GM12878 (cell line): ENCODE results near the gene ZNRF3. TPM values are rescaled to one million over a fixed set of nuclear protein-coding genes. Genes with fewer than 3 reads are reported as not detected.

ENCODE experiments used
- ATAC-seq: fragments of 200-7000 bp; cut with Tn5 transposase; 3 replicates; pipeline ENCODE4 v1.9.1; 2020; ENCODE audit warnings: mild to moderate bottlenecking, moderate library complexity
- BruUV-seq: library from RNA; stranded (reverse); fragments of 400-500 nt; replicated peaks from 2 replicates; lab custom pipeline; 2021; lab: Mats Ljungman, UMichigan
- CTCF ChIA-PET: fragments of 300-600 bp; sonication (Branson Sonifier 250); formaldehyde crosslinking; extraction: SDS; loops from one replicate; lab custom pipeline; 2021; ENCODE audit warnings: inconsistent platforms; lab: Yijun Ruan, JAX
- POLR2A ChIA-PET: fragments of 350-600 bp; formaldehyde crosslinking; extraction: SDS; loops from one replicate; lab custom pipeline; 2021; ENCODE audit warnings: inconsistent platforms; lab: Charles Lee
- RAD21 ChIA-PET: fragments of 300-600 bp; sonication (Branson Sonifier 250); formaldehyde crosslinking; loops from one replicate; lab custom pipeline; 2023; ENCODE audit warnings: antibody characterized with exemption; ENCODE audit not compliant: unreplicated experiment; lab: Charles Lee
- SMC1A ChIA-PET: fragments of 300-600 bp; sonication (Branson Sonifier 250); formaldehyde crosslinking; loops from one replicate; lab custom pipeline; 2023; ENCODE audit not compliant: unreplicated experiment, uncharacterized antibody; lab: Charles Lee
- DNase-seq: peaks from one replicate; pipeline ENCODE4 v3.0.0-alpha.2; 2011; ENCODE audit warnings: low read depth, low spot score
- FAIRE-seq: peaks from 3 replicates; lab custom pipeline; 2011; peaks lifted over from hg19 to GRCh38; lab: Jason Lieb, UNC
- H2AFZ ChIP-seq: 2 replicates; pipeline ENCODE4 v1.6.0; 2011; ENCODE audit warnings: low read depth, low read length, control low read depth; ENCODE audit not compliant: control insufficient read depth
- H3K27ac ChIP-seq: 2 replicates; pipeline ENCODE4 v1.5.1; 2011; ENCODE audit warnings: control low read depth; ENCODE audit not compliant: control insufficient read depth, insufficient read depth
- H3K27me3 ChIP-seq, 2 experiments: replicated peaks in 1 of 2; 2 replicates each; pipeline versions ENCODE4 v1.6.0 to v1.6.1; 2011; ENCODE audit warnings: low read length in 1 of 2; ENCODE audit not compliant: control insufficient read depth in 2 of 2, insufficient read depth in 2 of 2
- H3K36me3 ChIP-seq, 2 experiments: 2 replicates each; pipeline ENCODE4 v1.5.1; 2011; ENCODE audit warnings: low read length in 1 of 2; ENCODE audit not compliant: control insufficient read depth in 2 of 2, insufficient read depth in 2 of 2
- H3K4me1 ChIP-seq: 2 replicates; pipeline ENCODE4 v1.6.1; 2011; ENCODE audit warnings: mild to moderate bottlenecking, low read length, moderate library complexity, mixed read lengths; ENCODE audit not compliant: control insufficient read depth, insufficient read depth
- H3K4me2 ChIP-seq: 2 replicates; pipeline ENCODE4 v1.6.0; 2011; ENCODE audit warnings: control low read depth; ENCODE audit not compliant: control insufficient read depth, insufficient read depth
- H3K4me3 ChIP-seq: fragments of 200-600 bp; sonication (generic); 2 replicates; pipeline ENCODE4 v1.5.1; 2016
- H3K79me2 ChIP-seq: 2 replicates; pipeline ENCODE4 v1.6.0; 2011; ENCODE audit warnings: low read length; ENCODE audit not compliant: control insufficient read depth, insufficient read depth
- H3K9ac ChIP-seq: 2 replicates; pipeline ENCODE4 v1.8.0; 2011; ENCODE audit warnings: low read length, control low read depth, mixed read lengths; ENCODE audit not compliant: control insufficient read depth, insufficient read depth
- H3K9me3 ChIP-seq: replicated peaks from 3 replicates; pipeline ENCODE4 v1.5.1; 2011; ENCODE audit warnings: mild to moderate bottlenecking, low read length; ENCODE audit not compliant: control insufficient read depth, insufficient read depth
- H4K20me1 ChIP-seq: 2 replicates; pipeline ENCODE4 v1.6.0; 2011; ENCODE audit not compliant: control insufficient read depth, insufficient read depth
- EED ChIP-seq: sonication (generic); IDR thresholded peaks from 2 replicates; pipeline ENCODE4 v1.6.1; 2016; ENCODE audit warnings: antibody characterized with exemption, low read depth
- JUNB ChIP-seq: IDR thresholded peaks from 2 replicates; pipeline ENCODE4 v1.6.1; 2016; ENCODE audit warnings: antibody characterized with exemption, mild to moderate bottlenecking
- NFXL1 ChIP-seq: fragments of 450-650 bp; IDR thresholded peaks from 2 replicates; pipeline ENCODE4 v1.6.1; 2017; ENCODE audit warnings: antibody characterized with exemption, mild to moderate bottlenecking, borderline replicate concordance
- NFYB ChIP-seq: IDR thresholded peaks from 2 replicates; pipeline ENCODE4 v1.6.1; 2011; ENCODE audit warnings: low read depth, mild to moderate bottlenecking, low read length, improper control_type of control experiment, moderate library complexity; ENCODE audit not compliant: insufficient read depth
- RAD21 ChIP-seq: IDR thresholded peaks from 2 replicates; pipeline ENCODE4 v1.6.1; 2011; ENCODE audit warnings: mild to moderate bottlenecking, low read depth, low read length, moderate library complexity; ENCODE audit not compliant: insufficient read depth
- SMC3 ChIP-seq: IDR thresholded peaks from 2 replicates; pipeline ENCODE4 v1.6.1; 2011; ENCODE audit warnings: low read length, improper control_type of control experiment, borderline replicate concordance
- ZZZ3 ChIP-seq: IDR thresholded peaks from 2 replicates; pipeline ENCODE4 v1.6.1; 2011; ENCODE audit warnings: low read depth; ENCODE audit not compliant: control insufficient read depth, insufficient read length
- WGBS: methylation state at CpG from one replicate; pipeline ENCODE4 v1.1.6; 2016; ENCODE audit warnings: low lambda C conversion rate; ENCODE audit not compliant: insufficient replicate concordance, insufficient coverage; ENCODE audit errors: missing lambda C conversion rate; 5-methylcytosine and 5-hydroxymethylcytosine counted together
- in situ Hi-C: fragments of 300-500 bp; cut with MboI; formaldehyde crosslinking; loops from 9 replicates; pipeline ENCODE4 v1.14.3; 2018; ENCODE audit warnings: mixed read lengths
- intact Hi-C: fragments of 100-400 bp; cut with micrococcal nuclease; formaldehyde crosslinking; loops from one replicate; pipeline ENCODE4 v1.14.2; 2022; ENCODE audit not compliant: unreplicated experiment
- polyA plus RNA-seq, 11 experiments: library from polyadenylated mRNA; depleted of rRNA in 4 of 11; unstranded in 6 of 11; stranded (reverse) in 5 of 11; fragments of >200 nt; fragmentation: Nextera tagmentation in 4 of 11; fragmentation: Illumina TruSeq in 1 of 11; extraction: Ambion mirVana in 4 of 11; extraction: Trizol in 1 of 11; gene quantifications; 1 replicate in 1 of 11; 2 replicates in 10 of 11; pipeline versions ENCODE4 v1.2.1 to v1.2.3, GENCODE V29; 2011 to 2016; ENCODE audit warnings: inconsistent platforms in 2 of 11, missing spikeins in 2 of 11, low read depth in 1 of 11
- total RNA-seq, 4 experiments: library from RNA; depleted of rRNA in 3 of 4; stranded (reverse); fragments of >200 nt in 3 of 4; fragmentation: Illumina TruSeq in 1 of 4; extraction: Trizol in 1 of 4; gene quantifications; 2 replicates each; pipeline versions ENCODE4 v1.2.1 to v1.2.3, GENCODE V29; 2013 to 2021
- TF ChIP-seq, protein P1 (sequence below): IDR thresholded peaks from 2 replicates; pipeline ENCODE4 v1.6.1; 2012; ENCODE audit warnings: low read depth, low read length, improper control_type of control experiment
- TF ChIP-seq, protein P2 (sequence below): fragments of 450-650 bp; formaldehyde crosslinking; IDR thresholded peaks from 2 replicates; pipeline ENCODE4 v1.5.0; 2022; ENCODE audit warnings: mild to moderate bottlenecking, missing genetic modification characterization

ZNRF3 gene
- total and polyA plus RNA-seq, 10 of the 15 experiments (the other 5 are each of a cell fraction or from before 2014, with no cell fraction given) = 0.05 to 2.4 (median 0.46) TPM

DNA sequence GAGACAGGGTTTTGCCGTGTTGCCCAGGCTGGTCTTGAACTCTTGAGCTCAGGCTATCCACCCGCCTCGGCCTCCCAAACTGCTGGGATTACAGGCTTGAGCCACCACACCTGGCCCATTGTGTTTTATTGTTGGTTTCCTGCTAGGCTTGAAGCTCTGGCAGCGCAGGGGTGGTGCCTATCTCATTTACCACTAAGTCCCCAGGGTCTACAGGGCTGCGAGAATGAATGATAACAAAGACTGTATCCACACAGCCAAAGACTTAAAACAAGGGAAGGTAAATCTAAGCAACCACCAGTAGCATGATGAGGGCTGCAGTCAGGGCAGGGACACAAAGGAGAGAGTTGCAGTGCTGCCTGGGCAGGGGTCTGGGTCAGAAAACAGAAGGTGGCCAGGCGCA is 45.7 kb upstream of the ZNRF3 start (continued):
- TF ChIP-seq NFYB = no peak
- TF ChIP-seq RAD21 = no peak

DNA sequence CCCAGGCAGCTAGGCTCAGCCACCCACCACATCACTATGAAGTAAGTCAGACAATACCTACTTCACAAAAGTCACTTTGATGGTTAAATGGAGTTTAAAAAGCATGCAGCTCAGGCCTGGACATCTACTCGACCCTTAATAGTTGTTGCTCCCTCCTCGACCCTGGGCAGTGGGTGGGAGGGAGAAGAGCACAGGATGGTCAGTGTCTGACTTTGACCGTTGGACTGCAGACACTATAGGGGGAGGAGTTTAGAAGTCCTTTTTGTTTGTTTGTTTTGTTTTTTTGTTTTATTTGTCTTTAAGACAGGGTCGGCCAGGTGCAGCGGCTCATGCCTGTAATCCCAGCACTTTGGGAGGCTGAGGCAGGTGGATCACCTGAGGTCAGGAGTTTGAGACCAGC is 44.4 kb upstream of the ZNRF3 start:
- no peak overlapping the region for H3K27ac ChIP-seq
- ChIA-PET POLR2A (no interaction called here), SMC1A (interaction anchor here (1.4 kb wide), 1 partner anchor 238 kb away, joined by 3 read pairs; no protein-coding TSS in a partner anchor), RAD21 (no interaction called here), CTCF (no interaction called here)
- no peak for ATAC-seq
- no peaks in the 10 kb centered on the region for H3K79me2 ChIP-seq
- TF ChIP-seq JUNB (no peak), NFXL1 (no peak), ZZZ3 (no peak), EED (no peak), SMC3 (no peak)
- TF ChIP-seq, protein P1, sequence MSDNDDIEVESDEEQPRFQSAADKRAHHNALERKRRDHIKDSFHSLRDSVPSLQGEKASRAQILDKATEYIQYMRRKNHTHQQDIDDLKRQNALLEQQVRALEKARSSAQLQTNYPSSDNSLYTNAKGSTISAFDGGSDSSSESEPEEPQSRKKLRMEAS = no peak
- TF ChIP-seq, protein P2, sequence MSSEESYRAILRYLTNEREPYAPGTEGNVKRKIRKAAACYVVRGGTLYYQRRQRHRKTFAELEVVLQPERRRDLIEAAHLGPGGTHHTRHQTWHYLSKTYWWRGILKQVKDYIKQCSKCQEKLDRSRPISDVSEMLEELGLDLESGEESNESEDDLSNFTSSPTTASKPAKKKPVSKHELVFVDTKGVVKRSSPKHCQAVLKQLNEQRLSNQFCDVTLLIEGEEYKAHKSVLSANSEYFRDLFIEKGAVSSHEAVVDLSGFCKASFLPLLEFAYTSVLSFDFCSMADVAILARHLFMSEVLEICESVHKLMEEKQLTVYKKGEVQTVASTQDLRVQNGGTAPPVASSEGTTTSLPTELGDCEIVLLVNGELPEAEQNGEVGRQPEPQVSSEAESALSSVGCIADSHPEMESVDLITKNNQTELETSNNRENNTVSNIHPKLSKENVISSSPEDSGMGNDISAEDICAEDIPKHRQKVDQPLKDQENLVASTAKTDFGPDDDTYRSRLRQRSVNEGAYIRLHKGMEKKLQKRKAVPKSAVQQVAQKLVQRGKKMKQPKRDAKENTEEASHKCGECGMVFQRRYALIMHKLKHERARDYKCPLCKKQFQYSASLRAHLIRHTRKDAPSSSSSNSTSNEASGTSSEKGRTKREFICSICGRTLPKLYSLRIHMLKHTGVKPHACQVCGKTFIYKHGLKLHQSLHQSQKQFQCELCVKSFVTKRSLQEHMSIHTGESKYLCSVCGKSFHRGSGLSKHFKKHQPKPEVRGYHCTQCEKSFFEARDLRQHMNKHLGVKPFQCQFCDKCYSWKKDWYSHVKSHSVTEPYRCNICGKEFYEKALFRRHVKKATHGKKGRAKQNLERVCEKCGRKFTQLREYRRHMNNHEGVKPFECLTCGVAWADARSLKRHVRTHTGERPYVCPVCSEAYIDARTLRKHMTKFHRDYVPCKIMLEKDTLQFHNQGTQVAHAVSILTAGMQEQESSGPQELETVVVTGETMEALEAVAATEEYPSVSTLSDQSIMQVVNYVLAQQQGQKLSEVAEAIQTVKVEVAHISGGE (CRISPR knock-in tag) = no peak
- no peak overlapping the region for H3K4me2 ChIP-seq
- WGBS = 68% methylated on average over 5 of the region's 5 CpGs
- no peaks in the 10 kb centered on the region for H4K20me1 ChIP-seq
- intact Hi-C loops (no loop called here), in situ Hi-C loops (loop anchor here (10.0 kb wide), 1 partner anchor 794 kb away; no protein-coding TSS in a partner anchor)
- no peaks in the 10 kb centered on the region for H3K9me3 ChIP-seq
- no peak overlapping the region for H3K9ac ChIP-seq
- no peak for FAIRE-seq
- no peak overlapping the region for H2AFZ ChIP-seq
- no peaks in the 10 kb centered on the region for H3K4me1 ChIP-seq
- BruUV-seq = no TSS peak
- H3K36me3 ChIP-seq = no peaks in the 10 kb centered on the region
- H3K4me3 ChIP-seq = no peak overlapping the region
- H3K27me3 ChIP-seq = no peaks in the 10 kb centered on the region
- DNase-seq = no peak
